H1 (cell line): ENCODE results near the gene GNG4. TPM values are rescaled to one million over a fixed set of nuclear protein-coding genes. Genes with fewer than 3 reads are reported as not detected.
"Not testable (repeated sequence)": the region's sequence is repeated elsewhere in the genome, so short reads cannot be mapped to it uniquely, and the experiment has no call there.

ENCODE experiments used
- CTCF ChIA-PET: fragments of 300-600 bp; sonication (Branson Sonifier 250); formaldehyde crosslinking; loops from one replicate; lab custom pipeline; 2021; ENCODE audit not compliant: partially characterized antibody; lab: Charles Lee
- POLR2A ChIA-PET: fragments of 300-600 bp; sonication (Branson Sonifier 250); formaldehyde crosslinking; loops from one replicate; lab custom pipeline; 2021; ENCODE audit warnings: inconsistent platforms; ENCODE audit not compliant: partially characterized antibody; lab: Charles Lee
- DNase-seq, 2 experiments: peaks; one replicate each; pipeline versions ENCODE4 v3.0.0 to v3.0.0-alpha.2; 2010 to 2022; ENCODE audit warnings: low spot score in 2 of 2, low read depth in 1 of 2, mixed read lengths in 1 of 2
- FAIRE-seq: peaks from 2 replicates; lab custom pipeline; 2011; peaks lifted over from hg19 to GRCh38; lab: Jason Lieb, UNC
- H2AFZ ChIP-seq: 2 replicates; pipeline ENCODE4 v1.8.1; 2012; ENCODE audit warnings: low read length, inconsistent platforms
- H2AK5ac ChIP-seq: 2 replicates; pipeline ENCODE4 v1.6.1; 2013; ENCODE audit warnings: low read depth, low read length
- H2BK120ac ChIP-seq: replicated peaks from 2 replicates; pipeline ENCODE3; 2013; ENCODE audit warnings: low read depth, low read length, inconsistent platforms
- H2BK12ac ChIP-seq: 2 replicates; pipeline ENCODE4 v1.6.1; 2013; ENCODE audit warnings: low read depth, low read length
- H2BK15ac ChIP-seq: 2 replicates; pipeline ENCODE4 v1.6.1; 2013; ENCODE audit warnings: low read length
- H2BK20ac ChIP-seq: 2 replicates; pipeline ENCODE4 v1.6.1; 2013; ENCODE audit warnings: low read length
- H2BK5ac ChIP-seq: 2 replicates; pipeline ENCODE4 v1.6.1; 2013; ENCODE audit warnings: low read depth, low read length
- H3K14ac ChIP-seq: 2 replicates; pipeline ENCODE4 v1.6.1; 2013; ENCODE audit warnings: inconsistent platforms; ENCODE audit not compliant: insufficient read length
- H3K18ac ChIP-seq: 2 replicates; pipeline ENCODE4 v1.6.1; 2013; ENCODE audit warnings: low read length; ENCODE audit errors: extremely low read depth
- H3K23ac ChIP-seq: 2 replicates; pipeline ENCODE4 v1.6.1; 2013; ENCODE audit warnings: inconsistent platforms; ENCODE audit not compliant: insufficient read length
- H3K23me2 ChIP-seq: 2 replicates; pipeline ENCODE4 v1.6.1; 2013; ENCODE audit warnings: low read depth, low read length
- H3K27ac ChIP-seq: 2 replicates; pipeline ENCODE4 v1.6.1; 2011; ENCODE audit warnings: low read depth, low read length, inconsistent platforms
- H3K27me3 ChIP-seq, 4 experiments: replicated peaks in 1 of 4; 1 replicate in 1 of 4; 2 replicates in 3 of 4; pipeline versions ENCODE4 v1.6.1 to v1.8.1; 2011 to 2013; ENCODE audit warnings: low read length in 3 of 4, mild to moderate bottlenecking in 3 of 4, inconsistent platforms in 2 of 4, mixed read lengths in 2 of 4, moderate library complexity in 1 of 4; ENCODE audit not compliant: control insufficient read depth in 3 of 4, insufficient read depth in 3 of 4; ENCODE audit errors: extremely low read depth in 1 of 4
- H3K36me3 ChIP-seq, 4 experiments: 2 replicates each; pipeline versions ENCODE4 v1.6.1 to v1.8.1; 2011 to 2013; ENCODE audit warnings: mild to moderate bottlenecking in 4 of 4, low read length in 3 of 4, moderate library complexity in 2 of 4, control low read depth in 1 of 4, inconsistent platforms in 1 of 4; ENCODE audit not compliant: insufficient read depth in 4 of 4, control insufficient read depth in 2 of 4
- H3K4ac ChIP-seq: replicated peaks from 2 replicates; pipeline ENCODE3; 2013; ENCODE audit warnings: low read length, low read depth, mixed read lengths, inconsistent platforms; ENCODE audit not compliant: insufficient read length
- H3K4me1 ChIP-seq, 4 experiments: replicated peaks in 1 of 4; 1 replicate in 1 of 4; 2 replicates in 3 of 4; pipeline versions ENCODE4 v1.6.1 to v1.8.1; 2011 to 2013; ENCODE audit warnings: low read length in 3 of 4, inconsistent platforms in 2 of 4, mixed read lengths in 1 of 4; ENCODE audit not compliant: insufficient read depth in 4 of 4, control insufficient read depth in 3 of 4
- H3K4me2 ChIP-seq, 2 experiments: 2 replicates each; pipeline versions ENCODE4 v1.6.1 to v1.8.1; 2011 to 2013; ENCODE audit warnings: low read depth in 2 of 2, low read length in 2 of 2, control low read depth in 1 of 2, inconsistent platforms in 1 of 2, mild to moderate bottlenecking in 1 of 2; ENCODE audit not compliant: insufficient read depth in 1 of 2
- H3K4me3 ChIP-seq, 4 experiments: fragments of 200-600, 300-600 bp in 1 of 4; sonication (generic), shearing (Covaris generic), sonication (Bioruptor Twin) in 1 of 4; 2 replicates each; pipeline versions ENCODE4 v1.5.1 to v1.8.1; 2011 to 2016; ENCODE audit warnings: low read length in 4 of 4, low read depth in 3 of 4, control low read depth in 2 of 4, inconsistent platforms in 2 of 4, mild to moderate bottlenecking in 2 of 4, mixed read lengths in 1 of 4, moderate library complexity in 1 of 4; ENCODE audit not compliant: insufficient read depth in 2 of 4; ENCODE audit errors: extremely low read depth in 1 of 4
- H3K56ac ChIP-seq: replicated peaks from 2 replicates; pipeline ENCODE3; 2013; ENCODE audit warnings: low read depth, mild to moderate bottlenecking, mixed read lengths, low read length, inconsistent platforms; ENCODE audit not compliant: insufficient read length
- H3K79me1 ChIP-seq: 2 replicates; pipeline ENCODE4 v1.6.1; 2013; ENCODE audit warnings: low read depth, low read length, control low read depth
- H3K79me2 ChIP-seq, 2 experiments: 2 replicates each; pipeline versions ENCODE4 v1.6.1 to v1.8.1; 2012 to 2013; ENCODE audit warnings: low read length in 2 of 2, mild to moderate bottlenecking in 2 of 2, inconsistent platforms in 1 of 2; ENCODE audit not compliant: insufficient read depth in 2 of 2, control insufficient read depth in 1 of 2
- H3K9ac ChIP-seq, 4 experiments: replicated peaks in 1 of 4; 1 replicate in 1 of 4; 2 replicates in 3 of 4; pipeline versions ENCODE4 v1.6.1 to v1.8.1; 2011 to 2013; ENCODE audit warnings: low read depth in 3 of 4, low read length in 3 of 4, control low read depth in 2 of 4, mild to moderate bottlenecking in 2 of 4, moderate library complexity in 2 of 4, inconsistent platforms in 1 of 4; ENCODE audit errors: extremely low read depth in 1 of 4
- H3K9me3 ChIP-seq, 2 experiments: 2 replicates each; pipeline versions ENCODE4 v1.6.1 to v1.8.1; 2012 to 2013; ENCODE audit warnings: mild to moderate bottlenecking in 2 of 2, moderate library complexity in 2 of 2, control low read depth in 1 of 2, inconsistent platforms in 1 of 2, low read depth in 1 of 2, low read length in 1 of 2, mixed read lengths in 1 of 2; ENCODE audit not compliant: insufficient read depth in 2 of 2
- H4K20me1 ChIP-seq, 2 experiments: replicated peaks in 1 of 2; 2 replicates each; pipeline versions ENCODE3 to v1.8.1; 2011 to 2013; ENCODE audit warnings: inconsistent platforms in 2 of 2, low read length in 2 of 2, mild to moderate bottlenecking in 1 of 2; ENCODE audit not compliant: insufficient read depth in 2 of 2, control insufficient read depth in 1 of 2
- H4K5ac ChIP-seq: 2 replicates; pipeline ENCODE4 v1.6.1; 2013; ENCODE audit warnings: low read length, low read depth, mixed read lengths, inconsistent platforms; ENCODE audit not compliant: insufficient read length
- H4K8ac ChIP-seq: 2 replicates; pipeline ENCODE4 v1.8.0; 2013; ENCODE audit warnings: mild to moderate bottlenecking, moderate library complexity, low read length, inconsistent platforms; ENCODE audit not compliant: insufficient read depth; ENCODE audit errors: extremely low read depth
- H4K91ac ChIP-seq: replicated peaks from 2 replicates; pipeline ENCODE3; 2013; ENCODE audit warnings: low read length, mixed read lengths, inconsistent platforms; ENCODE audit not compliant: insufficient read length
- CBX8 ChIP-seq: fragments of 300-800, 300-1000 bp; sonication (generic); IDR thresholded peaks from 2 replicates; pipeline ENCODE4 v1.7.1; 2016; ENCODE audit warnings: low read depth, low read length, borderline replicate concordance
- CTBP2 ChIP-seq: IDR thresholded peaks from 2 replicates; pipeline ENCODE4 v1.7.0; 2011; ENCODE audit warnings: borderline replicate concordance, mild to moderate bottlenecking, moderate library complexity, mixed read lengths, low read length; ENCODE audit not compliant: insufficient read depth, insufficient read length
- MAX ChIP-seq: IDR thresholded peaks from 2 replicates; pipeline ENCODE4 v1.6.1; 2012; ENCODE audit warnings: inconsistent platforms
- USF2 ChIP-seq: IDR thresholded peaks from 2 replicates; pipeline ENCODE4 v1.6.1; 2011; ENCODE audit warnings: low read length, improper control_type of control experiment
- WGBS, 2 experiments: shearing (Covaris generic) in 1 of 2; methylation state at CpG; one replicate each; pipeline versions ENCODE4 v1.1.6 to v1.1.7; 2013 to 2015; ENCODE audit warnings: low lambda C conversion rate in 2 of 2, mixed read lengths in 2 of 2, inconsistent platforms in 1 of 2, low coverage in 1 of 2, missing lambda C conversion rate in 1 of 2; ENCODE audit not compliant: insufficient replicate concordance in 2 of 2, insufficient coverage in 1 of 2, insufficient read length in 1 of 2; ENCODE audit errors: extremely low coverage in 1 of 2, missing lambda C conversion rate in 1 of 2; 5-methylcytosine and 5-hydroxymethylcytosine counted together
- polyA plus RNA-seq, 7 experiments: library from polyadenylated mRNA; depleted of rRNA in 3 of 7; stranded (reverse) in 5 of 7; unstranded in 2 of 7; fragments of >200 nt in 5 of 7; fragments of 200-250 nt in 2 of 7; gene quantifications; 1 replicate in 5 of 7; 2 replicates in 1 of 7; 4 replicates in 1 of 7; pipeline versions ENCODE4 v1.2.1 to v1.2.3, GENCODE V29; 2011 to 2013; ENCODE audit warnings: missing spikeins in 2 of 7, mixed read lengths in 2 of 7
- total RNA-seq: library from RNA; stranded (reverse); fragmentation: NEBNext Ultra II Directional; extraction: Animal tissue kit (Norgen Biotek cat#: 25700); gene quantifications from 2 replicates; pipeline ENCODE4 v1.2.1, GENCODE V29; 2021

GNG4 gene
- total and polyA plus RNA-seq, 2 of the 8 experiments (the other 6 are each of a cell fraction or from before 2014, with no cell fraction given), result 95.5 to 96.8 TPM

DNA sequence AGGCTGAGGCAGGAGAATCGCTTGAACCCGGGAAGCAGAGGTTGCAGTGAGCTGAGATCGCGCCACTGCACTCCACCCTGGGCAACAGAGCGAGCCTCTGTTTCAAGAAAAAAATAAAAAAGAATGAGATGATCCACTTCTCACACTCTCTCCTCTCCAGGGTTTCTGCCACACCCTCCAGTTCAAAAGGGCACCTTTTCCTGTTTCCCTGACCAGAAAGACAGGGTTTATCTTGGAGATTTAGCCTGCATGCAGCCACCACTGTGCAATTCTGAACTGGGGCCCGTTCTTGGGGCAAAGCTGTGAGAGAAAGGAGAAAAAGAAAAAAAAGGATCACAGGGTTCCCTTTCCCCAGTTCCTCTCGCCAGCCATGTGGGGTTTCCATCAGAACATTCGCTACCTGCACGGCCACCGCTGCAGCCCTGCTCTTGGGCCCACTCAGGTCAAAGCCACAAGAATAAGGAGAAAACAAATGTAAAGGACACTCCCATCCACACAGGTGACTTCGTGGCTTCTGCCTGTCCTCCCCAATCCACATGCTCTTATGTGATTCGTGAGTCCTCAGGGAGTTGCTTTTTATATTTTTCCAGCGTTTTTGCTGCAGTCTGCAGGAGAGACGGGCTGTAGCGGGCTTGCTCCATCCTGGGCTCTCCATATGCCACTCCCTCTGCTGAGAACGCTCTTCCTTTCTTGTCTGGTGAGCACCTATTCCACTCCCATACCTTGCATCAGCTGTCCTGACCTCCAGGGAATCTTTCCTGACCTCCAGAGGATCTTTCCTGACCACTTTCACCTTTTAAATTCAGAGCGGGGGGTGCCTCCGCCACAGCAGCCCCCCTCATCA lies 26.4 kb downstream of the GNG4 start (continued):
- TF ChIP-seq CBX8 (no peak), CTBP2 (no peak), USF2 (no peak), MAX (no peak)

DNA sequence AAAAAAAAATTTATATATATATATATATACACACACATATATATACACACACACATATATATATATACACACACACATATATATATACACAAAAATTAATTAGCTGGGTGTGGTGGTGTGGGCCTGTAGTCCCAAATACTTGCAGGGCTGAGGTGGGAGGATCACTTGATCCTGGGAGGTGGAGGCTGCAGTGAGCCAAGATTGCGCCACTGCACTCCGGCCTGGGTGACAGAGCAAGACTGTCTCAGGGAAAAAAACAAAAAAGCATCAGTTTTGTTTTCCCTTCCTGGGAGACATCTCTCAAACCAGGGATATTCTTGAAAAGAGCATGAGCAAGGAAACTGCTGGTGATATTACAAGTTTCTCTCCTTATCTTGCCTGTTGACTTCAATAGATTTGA lies 30.4 kb downstream of the GNG4 start:
- H3K14ac ChIP-seq, H3K79me1 ChIP-seq, H2BK5ac ChIP-seq, FAIRE-seq, H3K4me1 ChIP-seq, H3K4ac ChIP-seq, H3K36me3 ChIP-seq, H4K5ac ChIP-seq, H3K4me2 ChIP-seq, H2AK5ac ChIP-seq, H4K20me1 ChIP-seq, H3K18ac ChIP-seq, H3K27ac ChIP-seq, H3K9ac ChIP-seq, H3K23ac ChIP-seq, H3K9me3 ChIP-seq, DNase-seq, H4K91ac ChIP-seq, H2BK20ac ChIP-seq, H3K56ac ChIP-seq, H4K8ac ChIP-seq, H2BK120ac ChIP-seq, H3K23me2 ChIP-seq, H2BK12ac ChIP-seq, H2AFZ ChIP-seq, H2BK15ac ChIP-seq, H3K4me3 ChIP-seq, H3K27me3 ChIP-seq, POLR2A ChIA-PET: not testable (repeated sequence)
- H3K79me2 ChIP-seq, result peaks cover 0 to 10% of the 10 kb centered on the region in 2 experiments; a peak in 1 of 4 replicates
- CTCF ChIA-PET, result interaction anchor here (1.0 to 17.7 kb wide), 5 partner anchors 21 to 239 kb away, joined by 3 to 193 read pairs (median 3); no protein-coding TSS in a partner anchor
- 100% methylated on average over 2 of the region's 2 CpGs; no CpG with 5 or more reads in 1 of the 2 experiments for WGBS, 2 experiments
